GM19351 (cell line): ENCODE measurements around the gene LYST.

Source experiments
- ATAC-seq: cut with Tn5 transposase; IDR thresholded peaks from one replicate; pipeline ENCODE4 v1.9.1; 2021; ENCODE audit warnings: mild to moderate bottlenecking, moderate library complexity; ENCODE audit not compliant: unreplicated experiment

LYST gene

DNA sequence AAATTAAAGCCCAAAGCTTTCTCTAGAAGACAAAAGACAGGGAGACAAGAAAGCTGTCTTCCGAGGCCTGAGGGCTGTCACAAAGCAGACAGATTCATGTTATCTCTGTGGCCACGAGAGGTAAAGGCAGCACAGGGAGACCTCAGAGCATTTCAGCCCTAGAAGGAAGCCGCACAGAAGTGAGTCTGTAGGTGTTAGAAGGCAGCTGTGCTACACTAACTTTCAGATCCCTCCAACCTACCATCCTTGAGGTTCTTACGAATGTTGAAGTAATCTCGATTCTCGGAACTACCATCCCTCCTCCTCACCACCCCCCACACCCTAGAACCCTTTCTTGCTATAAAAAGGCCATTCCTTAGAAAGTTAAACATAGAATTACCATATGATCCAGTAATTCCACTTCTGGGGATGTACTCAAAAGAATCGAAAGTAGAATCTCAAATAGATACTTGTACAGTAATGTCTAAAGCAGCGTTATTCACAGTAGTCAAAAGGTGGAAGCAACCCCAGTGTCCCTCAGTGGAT lies 21.5 kb upstream of the LYST start:
- ATAC-seq = peak; percentile 84

GRCh38 chr1:235887676-235888075 lies 21.0 kb upstream of the LYST start:
- peak; percentile 22 for ATAC-seq

DNA sequence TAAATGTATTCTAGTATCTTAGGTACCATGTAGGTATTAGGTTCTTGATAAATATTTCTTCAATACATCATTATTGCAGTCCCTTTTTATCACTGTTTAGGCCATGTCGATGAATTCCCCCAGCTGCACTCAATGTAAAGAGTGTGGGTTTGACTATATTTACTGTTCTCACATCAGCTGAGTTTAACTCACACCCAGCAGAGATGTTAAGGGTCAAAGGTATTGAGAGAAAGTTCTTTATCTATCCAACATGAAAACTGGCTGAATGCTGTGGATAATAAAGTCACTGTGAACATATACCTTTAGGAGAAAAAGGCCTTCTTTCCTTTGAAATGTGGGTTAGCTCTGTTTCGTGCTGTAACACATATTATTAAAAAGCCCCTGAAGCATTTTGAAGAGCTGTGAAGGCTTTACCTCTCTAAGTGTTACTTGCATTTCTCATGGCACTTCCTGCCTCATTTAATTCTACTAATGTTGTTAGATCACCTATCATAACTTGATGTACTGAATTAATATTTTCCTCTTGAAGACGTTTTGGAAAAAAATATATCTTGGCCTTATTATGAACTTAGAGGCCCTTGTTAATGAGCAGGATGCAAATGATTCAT lies 19.1 kb upstream of the LYST start:
- no peak for ATAC-seq

DNA sequence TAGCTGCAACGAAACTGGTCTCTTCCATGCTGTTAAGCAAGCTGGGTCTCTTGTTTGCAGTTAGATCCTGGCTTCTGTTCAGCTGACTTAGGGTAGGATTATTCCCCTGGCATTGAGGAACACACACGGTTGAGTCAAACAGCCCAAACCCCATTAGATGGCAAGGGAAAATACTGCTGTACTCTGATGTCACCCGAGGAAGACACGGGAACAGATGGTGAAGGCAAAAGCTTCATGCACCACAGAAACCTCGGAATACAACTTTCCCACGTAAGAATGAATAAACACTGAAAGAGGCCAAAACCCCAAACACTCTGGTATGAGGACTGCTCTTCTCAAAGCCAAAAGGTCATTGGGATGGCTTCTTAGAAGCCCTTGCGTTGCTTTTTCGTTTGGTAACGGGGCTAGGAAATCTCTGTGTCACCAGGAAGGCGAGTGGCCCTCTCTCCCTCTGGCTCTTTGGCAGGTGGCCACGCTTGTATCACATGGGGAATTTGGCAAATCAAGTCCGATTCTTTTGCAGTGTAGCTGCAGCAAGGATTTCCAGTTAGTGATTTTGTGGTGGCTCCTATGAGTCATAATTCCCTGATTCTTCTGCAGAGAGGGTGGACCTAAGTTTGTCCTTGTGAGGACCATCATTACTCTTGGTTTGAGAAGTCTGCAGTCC lies 16.7 kb upstream of the LYST start:
- ATAC-seq = no peak

DNA sequence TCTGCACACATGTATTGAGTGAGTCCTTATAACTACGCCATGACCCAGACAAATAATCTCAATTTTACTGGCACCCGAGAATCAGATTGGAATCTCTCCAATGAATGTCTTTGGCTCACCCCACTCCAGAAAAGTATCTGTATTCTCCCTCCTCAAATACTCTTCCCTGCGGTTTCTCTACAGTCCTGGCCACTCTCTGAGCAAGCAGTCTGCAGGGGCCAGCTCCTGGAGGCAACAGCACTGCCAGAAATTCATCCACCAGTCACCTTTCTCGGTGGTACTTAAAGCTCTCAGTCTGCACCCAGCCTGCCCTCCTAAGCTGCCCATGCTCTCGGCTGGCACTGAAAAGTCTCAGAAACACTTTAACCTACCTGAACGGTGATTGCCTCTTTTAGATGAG lies 16.1 kb upstream of the LYST start:
- ATAC-seq = no peak

- no peak for ATAC-seq
Measured at GRCh38 chr1:235881930-235882700, 15.4 kb upstream of the LYST start.

DNA sequence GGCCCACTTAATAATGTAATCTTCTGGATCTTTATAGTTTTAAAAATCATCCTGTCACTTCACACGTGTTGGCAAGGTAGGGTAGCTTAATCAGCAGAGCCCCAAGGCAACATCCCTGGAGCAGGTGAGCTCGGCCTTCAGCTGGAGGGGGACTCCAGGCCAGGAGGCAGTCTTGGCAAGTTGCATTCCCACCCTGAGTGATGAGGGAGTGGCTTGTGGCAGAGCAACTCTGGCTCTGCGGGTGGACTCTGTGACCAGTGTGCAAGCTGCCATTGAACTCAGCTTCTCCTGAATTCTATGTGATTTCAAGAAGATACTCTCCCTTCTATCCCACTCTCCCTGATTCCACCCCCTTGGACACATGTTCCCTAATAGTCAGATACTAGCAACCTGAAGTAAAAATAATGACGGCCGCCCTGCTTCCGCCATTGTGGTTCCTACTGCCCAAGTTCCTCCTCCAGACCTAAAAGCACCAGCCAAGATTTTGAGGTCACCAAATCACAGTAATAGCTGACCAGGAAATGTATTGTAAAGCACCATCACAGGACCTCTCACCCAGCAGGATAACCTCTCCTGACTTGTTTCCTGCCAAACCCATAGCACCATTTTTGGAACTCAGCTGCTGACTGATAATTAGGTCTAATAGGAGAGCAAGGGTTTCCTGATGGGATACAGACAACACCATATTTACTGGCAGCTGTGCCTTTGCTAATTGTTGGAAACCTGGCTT lies 11.5 kb upstream of the LYST start:
- ATAC-seq = no peak

- ATAC-seq = no peak
Measured at GRCh38 chr1:235876402-235876841, 9.7 kb upstream of the LYST start.

DNA sequence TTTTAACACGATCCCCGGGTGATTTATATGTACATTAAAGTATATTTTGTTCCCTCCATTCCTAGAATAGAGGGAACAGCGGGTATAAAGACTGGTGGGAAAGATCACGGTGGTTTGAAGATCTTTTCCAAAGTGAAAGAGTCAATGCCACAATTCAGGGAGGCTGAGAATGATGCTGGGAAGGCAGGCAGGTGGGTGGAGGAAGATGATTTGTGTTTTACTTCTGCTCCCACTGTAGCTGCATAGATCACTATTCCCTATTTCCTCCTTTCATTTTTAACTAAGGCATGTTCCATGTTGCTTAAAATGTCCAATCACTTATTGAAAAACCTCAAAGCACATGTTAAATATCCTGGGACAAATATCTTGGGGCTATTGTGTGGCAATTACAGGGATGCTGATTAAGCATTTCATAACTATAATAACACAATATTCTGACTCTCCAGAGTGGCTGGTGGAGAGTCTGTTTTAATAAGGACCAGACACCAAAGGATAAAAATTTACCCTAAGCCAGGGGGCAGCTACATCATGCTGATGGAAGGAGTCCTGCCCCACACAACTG lies 8.4 kb upstream of the LYST start:
- no peak for ATAC-seq

- no peak for ATAC-seq
Measured at GRCh38 chr1:235874261-235874660, 7.6 kb upstream of the LYST start.

DNA sequence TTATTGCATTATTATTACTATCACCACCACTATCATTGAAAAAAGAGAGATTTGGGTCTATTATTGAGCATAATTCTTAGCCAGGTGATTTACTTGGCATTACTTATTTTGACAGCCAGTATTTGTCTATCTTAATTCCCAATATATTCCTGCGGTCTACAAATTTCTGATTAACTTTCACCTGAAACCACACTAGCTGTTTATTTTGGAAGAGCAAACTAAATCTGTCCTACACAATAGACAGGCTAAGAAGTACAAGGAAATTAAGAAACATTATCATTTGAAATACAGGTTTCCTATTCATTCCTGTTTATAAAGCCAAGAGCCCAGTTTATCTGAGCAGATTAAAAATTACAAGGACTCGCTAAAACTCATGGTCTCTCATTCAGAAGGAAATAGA lies 6.9 kb upstream of the LYST start:
- ATAC-seq = no peak

DNA sequence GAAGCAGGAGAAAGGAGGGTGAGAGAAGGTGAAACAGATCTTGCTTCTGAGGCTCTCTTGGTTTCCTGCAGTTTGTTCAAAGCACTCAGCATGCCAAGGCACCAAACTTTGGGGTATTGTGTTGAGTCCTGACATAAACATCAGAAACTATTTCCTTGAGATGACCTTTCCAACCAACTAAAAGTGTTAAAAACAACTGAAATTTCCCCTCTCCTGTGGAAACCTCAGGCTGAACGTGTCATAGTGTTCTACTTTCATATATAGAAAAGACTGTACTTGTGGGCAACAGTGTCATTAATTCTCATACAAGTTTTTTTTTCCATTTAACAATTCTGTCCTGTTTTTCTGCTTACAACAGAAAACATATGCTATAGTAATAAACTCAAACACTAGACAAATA lies 6.3 kb upstream of the LYST start:
- no peak for ATAC-seq

GRCh38 chr1:235872270-235872669 lies 5.6 kb upstream of the LYST start:
- ATAC-seq = no peak

GRCh38 chr1:235867903-235868469 lies 1.3 kb upstream of the LYST start:
- peak; percentile 41 for ATAC-seq

- peak; percentile 65 for ATAC-seq
Measured at GRCh38 chr1:235866913-235867845, 473 bp upstream of the LYST start.

DNA sequence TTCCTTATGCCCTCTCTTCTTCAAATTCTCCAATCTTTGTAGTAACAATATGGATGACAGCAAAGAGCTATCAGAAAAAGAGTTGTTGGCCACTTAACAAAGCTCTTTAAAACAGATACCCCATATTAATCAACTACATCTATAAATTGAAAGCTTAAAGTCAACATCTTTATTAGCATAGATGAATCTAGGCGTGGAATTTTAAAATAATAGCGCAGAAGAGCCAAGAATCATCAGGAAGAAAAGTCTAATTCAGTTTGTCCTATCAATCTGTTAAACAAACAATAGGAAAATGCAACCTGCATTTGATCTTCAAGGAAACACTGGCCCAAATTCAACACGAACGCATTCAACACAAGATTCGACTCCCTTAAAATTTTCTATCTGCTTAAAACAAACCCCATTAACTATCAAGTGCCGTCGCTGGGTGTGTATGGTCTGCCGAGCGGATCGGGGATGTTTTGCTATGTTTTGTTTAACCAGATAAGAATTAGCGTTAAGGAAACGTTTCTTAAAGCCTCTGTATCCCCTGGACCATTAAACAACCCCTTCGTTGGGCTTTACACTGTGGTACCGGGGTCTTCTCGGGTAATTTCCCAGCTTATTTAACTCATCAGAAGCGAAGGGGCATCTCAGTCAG lies 1.0 kb downstream of the LYST start:
- ATAC-seq = no peak

GRCh38 chr1:235864931-235865525 lies 1.7 kb downstream of the LYST start:
- no peak for ATAC-seq

GRCh38 chr1:235864469-235864868 lies 2.2 kb downstream of the LYST start:
- ATAC-seq = no peak

DNA sequence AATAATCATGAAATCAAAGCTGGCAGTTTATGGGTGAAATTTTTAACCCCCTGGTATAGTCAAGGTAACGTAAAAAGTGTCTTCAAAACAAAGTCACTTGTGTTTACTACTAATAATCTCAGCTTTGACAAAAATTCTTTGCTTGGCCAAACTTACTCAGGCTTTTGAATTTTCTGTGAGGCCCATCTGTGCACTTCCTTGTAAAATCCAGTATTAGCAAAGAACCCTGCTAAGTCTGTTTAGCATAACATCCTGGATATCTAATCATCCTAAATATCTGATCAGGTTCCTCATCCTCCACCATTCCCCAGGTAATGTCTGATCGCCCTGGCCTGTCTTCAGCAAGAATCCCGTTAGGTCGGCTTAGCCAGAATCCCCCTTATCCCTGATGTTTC lies 3.0 kb downstream of the LYST start:
- no peak for ATAC-seq
